Eye (tissue), 1 donor: ENCODE results near the gene CANT1.
A peak's percentile ranks its signal among the peaks of the same experiment; 100 is the strongest.
"Not testable (repeated sequence)": the region's sequence is repeated elsewhere in the genome, so short reads cannot be mapped to it uniquely, and the experiment has no call there.

Source experiments
- DNase-seq: peaks from one replicate; pipeline ENCODE4 v3.0.0-alpha.2; 2015

Gene CANT1

GRCh38 chr17:79043191-79043930 is 33.8 kb upstream of the CANT1 start:
- DNase-seq, result no peak

GRCh38 chr17:79042421-79043190 is 33.0 kb upstream of the CANT1 start:
- no peak for DNase-seq

GRCh38 chr17:79041723-79042420 is 32.3 kb upstream of the CANT1 start:
- no peak for DNase-seq

GRCh38 chr17:79041041-79041570 is 31.5 kb upstream of the CANT1 start:
- DNase-seq, result no peak

- no peak for DNase-seq
These were observed 30.3 kb upstream of the CANT1 start for GRCh38 chr17:79039886-79040285.

GRCh38 chr17:79039171-79039570 is 29.6 kb upstream of the CANT1 start:
- DNase-seq, result no peak

- DNase-seq, result no peak
These were observed 29.1 kb upstream of the CANT1 start for GRCh38 chr17:79038545-79039135.

- DNase-seq, result no peak
These were observed 27.0 kb upstream of the CANT1 start for GRCh38 chr17:79036596-79036995.

GRCh38 chr17:79036181-79036580 is 26.6 kb upstream of the CANT1 start:
- DNase-seq, result no peak

- DNase-seq, result no peak
These were observed 26.1 kb upstream of the CANT1 start for GRCh38 chr17:79035686-79036085.

- no peak for DNase-seq
These were observed 25.4 kb upstream of the CANT1 start for GRCh38 chr17:79034931-79035485.

GRCh38 chr17:79033741-79034501 is 24.4 kb upstream of the CANT1 start:
- peak; percentile 73 for DNase-seq

- no peak for DNase-seq
These were observed 23.6 kb upstream of the CANT1 start for GRCh38 chr17:79033046-79033616.

- no peak for DNase-seq
These were observed 22.7 kb upstream of the CANT1 start for GRCh38 chr17:79031996-79032875.

GRCh38 chr17:79030636-79031035 is 21.1 kb upstream of the CANT1 start:
- not testable (repeated sequence) for DNase-seq

- no peak for DNase-seq
These were observed 19.9 kb upstream of the CANT1 start for GRCh38 chr17:79029327-79030009.

- DNase-seq, result no peak
These were observed 19.1 kb upstream of the CANT1 start for GRCh38 chr17:79028496-79029326.

- no peak for DNase-seq
These were observed 18.4 kb upstream of the CANT1 start for GRCh38 chr17:79027925-79028491.
